Suprapubic skin (tissue), 4 donors: ENCODE data around the gene LIMS2. TPM values are rescaled to one million over a fixed set of nuclear protein-coding genes. Genes with fewer than 3 reads are reported as not detected.

ENCODE experiments used
- DNase-seq, 2 donors: peaks; one replicate each; pipeline ENCODE4 v3.0.0-alpha.2; 2019; ENCODE audit warnings: low spot score in 2 of 2
- H3K27ac ChIP-seq: fragments of 200-600 bp; sonication (generic); one replicate; pipeline ENCODE4 v1.5.1; 2019
- H3K27me3 ChIP-seq: fragments of 200-600 bp; sonication (generic); one replicate; pipeline ENCODE4 v1.5.1; 2019
- H3K36me3 ChIP-seq: fragments of 200-600 bp; sonication (generic); one replicate; pipeline ENCODE4 v1.5.1; 2019
- H3K4me1 ChIP-seq: fragments of 200-600 bp; sonication (generic); one replicate; pipeline ENCODE4 v1.5.1; 2019
- H3K4me3 ChIP-seq: fragments of 200-600 bp; sonication (generic); one replicate; pipeline ENCODE4 v1.5.1; 2019; ENCODE audit warnings: mild to moderate bottlenecking
- H3K9me3 ChIP-seq: fragments of 200-600 bp; sonication (generic); one replicate; pipeline ENCODE4 v1.5.1; 2019
- EP300 ChIP-seq: sonication (generic); formaldehyde crosslinking; IDR thresholded peaks from one replicate; pipeline ENCODE4 v1.6.1; 2017; ENCODE audit warnings: antibody characterized with exemption
- POLR2A ChIP-seq, 2 donors: fragments of 450-650 bp; IDR thresholded peaks; one replicate each; pipeline ENCODE4 v1.6.1; 2017; ENCODE audit warnings: antibody characterized with exemption in 2 of 2, mild to moderate bottlenecking in 2 of 2, moderate library complexity in 2 of 2
- POLR2AphosphoS5 ChIP-seq, 3 donors: sonication (generic); formaldehyde crosslinking; IDR thresholded peaks; one replicate each; pipeline ENCODE4 v1.6.1; 2017; ENCODE audit warnings: antibody characterized with exemption in 3 of 3
- WGBS: methylation state at CpG from one replicate; pipeline ENCODE4 v1.1.5; 2018; 5-methylcytosine and 5-hydroxymethylcytosine counted together
- total RNA-seq, 4 donors: library from RNA; depleted of rRNA; stranded (reverse); fragments of >200 nt; gene quantifications; one replicate each; pipeline ENCODE4 v1.1.0, GENCODE V29; 2016
- TF ChIP-seq, protein P1 (sequence below), 2 donors: fragments of 200-600 bp in 1 of 2; fragments of 450-650 bp in 1 of 2; sonication (generic) in 1 of 2; IDR thresholded peaks; one replicate each; pipeline ENCODE4 v1.5.1; 2016 to 2019; ENCODE audit warnings: antibody characterized with exemption in 2 of 2, mild to moderate bottlenecking in 1 of 2, moderate library complexity in 1 of 2

Gene LIMS2
- total RNA-seq, 4 donors from 2014 or later = 9.2 to 40.0 (median 15.4) TPM

DNA sequence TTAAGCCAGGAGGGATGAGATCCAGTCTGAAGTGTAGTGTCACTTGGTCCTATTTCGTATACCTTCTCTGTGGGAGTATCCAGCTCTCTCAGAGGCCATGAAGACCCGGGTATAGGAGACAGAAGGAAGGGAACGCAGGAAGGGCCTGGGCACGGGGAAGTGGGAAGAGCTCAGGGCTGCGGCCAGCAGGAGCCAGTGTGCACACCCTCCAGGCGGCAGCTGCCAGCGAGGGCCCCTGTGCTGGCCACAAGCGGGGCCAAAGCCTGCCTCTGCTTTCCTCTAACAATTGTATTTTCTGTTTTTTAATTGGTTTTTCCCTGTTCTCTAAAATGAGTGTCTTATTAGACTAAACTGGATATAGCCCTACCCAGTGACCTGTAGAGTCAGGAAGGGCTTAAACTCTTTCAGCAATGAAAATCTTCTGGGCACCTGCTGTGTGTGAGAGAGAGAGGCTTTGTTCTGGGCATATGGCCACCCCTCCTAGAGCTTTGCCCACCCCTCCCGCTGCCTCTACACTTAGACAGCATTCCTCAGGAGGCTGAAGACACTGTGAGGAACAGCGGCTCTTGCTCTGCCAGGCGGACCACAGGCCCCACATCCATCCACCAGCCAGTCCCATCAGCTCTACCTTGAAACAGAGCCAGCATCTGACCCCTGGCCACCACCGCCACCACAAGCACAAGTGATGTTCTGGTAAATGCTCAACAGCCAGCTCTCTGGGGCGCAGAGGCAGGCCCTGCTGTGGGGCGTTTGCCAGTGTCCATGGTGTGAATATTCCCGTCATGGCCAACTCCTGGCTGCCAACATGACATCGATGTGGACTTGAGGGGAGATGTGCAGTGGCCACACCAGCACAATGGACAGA is 19.9 kb downstream of the LIMS2 start:
- WGBS = 80% methylated on average over 16 of the region's 16 CpGs
- Histone ChIP-seq H3K4me3 (no peak overlapping the region), H3K27me3 (no peaks in the 10 kb centered on the region), H3K4me1 (peaks cover 17% of the 10 kb centered on the region), H3K36me3 (peaks cover 10% of the 10 kb centered on the region), H3K27ac (no peak overlapping the region), H3K9me3 (no peaks in the 10 kb centered on the region)
- TF ChIP-seq POLR2AphosphoS5 (IDR thresholded peaks at IDR 0.05) (no peak), EP300 (no peak), POLR2A (IDR thresholded peaks at IDR 0.05) (no peak)
- TF ChIP-seq, protein P1, sequence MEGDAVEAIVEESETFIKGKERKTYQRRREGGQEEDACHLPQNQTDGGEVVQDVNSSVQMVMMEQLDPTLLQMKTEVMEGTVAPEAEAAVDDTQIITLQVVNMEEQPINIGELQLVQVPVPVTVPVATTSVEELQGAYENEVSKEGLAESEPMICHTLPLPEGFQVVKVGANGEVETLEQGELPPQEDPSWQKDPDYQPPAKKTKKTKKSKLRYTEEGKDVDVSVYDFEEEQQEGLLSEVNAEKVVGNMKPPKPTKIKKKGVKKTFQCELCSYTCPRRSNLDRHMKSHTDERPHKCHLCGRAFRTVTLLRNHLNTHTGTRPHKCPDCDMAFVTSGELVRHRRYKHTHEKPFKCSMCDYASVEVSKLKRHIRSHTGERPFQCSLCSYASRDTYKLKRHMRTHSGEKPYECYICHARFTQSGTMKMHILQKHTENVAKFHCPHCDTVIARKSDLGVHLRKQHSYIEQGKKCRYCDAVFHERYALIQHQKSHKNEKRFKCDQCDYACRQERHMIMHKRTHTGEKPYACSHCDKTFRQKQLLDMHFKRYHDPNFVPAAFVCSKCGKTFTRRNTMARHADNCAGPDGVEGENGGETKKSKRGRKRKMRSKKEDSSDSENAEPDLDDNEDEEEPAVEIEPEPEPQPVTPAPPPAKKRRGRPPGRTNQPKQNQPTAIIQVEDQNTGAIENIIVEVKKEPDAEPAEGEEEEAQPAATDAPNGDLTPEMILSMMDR (IDR thresholded peaks at IDR 0.05) = no peak
- DNase-seq = no peak

DNA sequence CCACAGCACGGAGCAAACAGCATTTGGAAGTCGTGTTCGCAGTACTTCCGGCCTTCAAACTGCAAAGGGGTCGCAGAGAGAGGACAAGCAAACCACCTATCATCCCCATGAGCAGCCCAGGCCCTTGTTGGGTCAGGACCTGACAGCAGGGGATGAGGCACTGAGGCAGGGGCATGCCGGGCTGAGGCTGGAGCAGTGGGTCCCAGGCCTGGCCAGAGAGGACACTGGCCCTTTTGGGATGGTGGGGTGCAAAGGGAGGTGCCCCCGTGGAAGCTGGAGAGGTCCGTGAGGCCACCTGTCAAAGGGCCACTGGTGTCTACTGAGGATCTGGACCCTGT is 20.5 kb downstream of the LIMS2 start:
- Histone ChIP-seq H3K27ac (no peak overlapping the region), H3K4me3 (no peak overlapping the region), H3K27me3 (no peaks in the 10 kb centered on the region), H3K36me3 (peaks cover 10% of the 10 kb centered on the region), H3K4me1 (peaks cover 22% of the 10 kb centered on the region), H3K9me3 (no peaks in the 10 kb centered on the region)
- DNase-seq = no peak
- WGBS = 94% methylated on average over 5 of the region's 8 CpGs
- TF ChIP-seq, protein P1 (IDR thresholded peaks at IDR 0.05) = no peak
- TF ChIP-seq EP300 = no peak
- TF ChIP-seq POLR2A (IDR thresholded peaks at IDR 0.05) = no peak
- no peak for TF ChIP-seq POLR2AphosphoS5 (IDR thresholded peaks at IDR 0.05)

DNA sequence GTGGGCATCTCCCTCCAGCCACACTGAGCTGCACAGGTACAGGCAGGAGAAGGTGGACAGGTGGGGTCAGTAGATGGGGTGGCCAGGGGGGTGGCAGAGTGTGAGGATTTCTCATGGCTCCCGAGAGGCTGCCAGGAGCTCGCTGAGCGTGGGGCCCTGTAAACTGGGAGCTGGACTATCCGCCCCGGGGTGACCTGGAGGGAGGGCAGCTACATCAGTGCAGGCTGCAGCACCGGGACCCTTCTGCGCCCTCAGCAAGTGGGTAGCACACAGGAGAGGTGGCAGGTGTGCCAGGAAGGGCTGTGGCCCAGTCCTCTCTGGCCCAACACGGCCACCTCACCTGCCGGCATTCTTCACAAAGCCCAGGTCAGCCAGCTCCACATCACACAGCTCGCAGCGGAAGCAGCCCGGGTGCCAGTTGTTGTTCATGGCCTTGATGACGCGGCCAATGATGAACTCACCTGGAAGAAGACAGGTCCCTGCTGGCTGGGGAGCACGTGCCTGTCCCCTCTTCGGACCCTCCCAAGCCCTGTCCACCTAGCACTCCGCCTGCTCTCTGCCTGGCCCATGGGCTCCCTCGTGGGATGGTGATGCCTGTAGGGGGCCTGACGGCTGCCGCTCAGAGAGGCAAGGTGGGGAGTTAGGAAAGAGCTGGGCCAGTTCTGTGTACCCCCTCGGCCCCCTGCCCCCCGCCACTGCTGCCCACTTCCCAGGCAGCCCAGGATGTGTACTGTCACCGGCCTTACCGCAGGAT is 21.1 kb downstream of the LIMS2 start:
- H3K4me1 ChIP-seq = peaks cover 22% of the 10 kb centered on the region
- H3K9me3 ChIP-seq = no peaks in the 10 kb centered on the region
- H3K27ac ChIP-seq = no peak overlapping the region
- no peaks in the 10 kb centered on the region for H3K27me3 ChIP-seq
- peaks cover 10% of the 10 kb centered on the region for H3K36me3 ChIP-seq
- no peak for DNase-seq
- WGBS = 89% methylated on average over 20 of the region's 24 CpGs
- H3K4me3 ChIP-seq = no peak overlapping the region
- TF ChIP-seq, protein P1 (IDR thresholded peaks at IDR 0.05) = no peak
- no peak for TF ChIP-seq EP300
- TF ChIP-seq POLR2AphosphoS5 (IDR thresholded peaks at IDR 0.05) = no peak
- no peak for TF ChIP-seq POLR2A (IDR thresholded peaks at IDR 0.05)

DNA sequence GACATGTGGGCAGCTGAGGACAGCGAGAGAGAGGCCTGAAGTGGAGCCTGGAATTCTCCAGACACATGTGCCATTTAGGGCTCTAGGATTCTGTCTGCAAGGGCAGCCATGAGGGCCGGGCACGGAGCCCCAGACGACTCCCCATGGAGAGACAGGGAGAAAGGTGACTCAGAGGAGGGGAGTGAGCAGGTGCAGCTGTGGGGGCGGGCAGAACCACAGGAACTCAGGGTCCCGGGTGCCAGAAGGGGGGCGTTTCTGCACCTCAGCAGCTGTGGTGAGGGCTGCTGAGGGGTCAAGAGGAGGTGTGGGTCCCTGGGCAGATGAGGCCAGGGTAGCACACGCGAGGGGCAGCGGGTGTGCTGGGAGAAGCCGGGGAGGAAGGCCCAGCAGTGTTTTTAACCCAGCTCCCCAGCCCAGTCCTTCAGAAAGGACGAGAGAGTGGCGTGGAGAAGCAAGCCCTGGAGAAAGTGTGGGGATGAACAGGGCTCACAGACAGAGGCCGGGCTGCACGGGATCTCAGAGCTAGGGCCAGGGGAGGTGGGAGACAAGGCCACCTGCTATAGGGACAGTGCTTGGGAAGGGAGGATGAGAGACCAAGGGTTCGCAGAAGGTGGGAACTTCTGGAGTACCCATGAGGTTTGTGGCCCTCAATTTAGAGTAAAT is 21.8 kb downstream of the LIMS2 start:
- no peak overlapping the region for H3K27ac ChIP-seq
- no peaks in the 10 kb centered on the region for H3K9me3 ChIP-seq
- H3K4me1 ChIP-seq = peaks cover 23% of the 10 kb centered on the region
- TF ChIP-seq, protein P1 (IDR thresholded peaks at IDR 0.05) = no peak
- no peak for TF ChIP-seq POLR2A (IDR thresholded peaks at IDR 0.05)
- TF ChIP-seq EP300 = no peak
- TF ChIP-seq POLR2AphosphoS5 (IDR thresholded peaks at IDR 0.05) = no peak
- no peak for DNase-seq
- H3K27me3 ChIP-seq = no peaks in the 10 kb centered on the region
- H3K4me3 ChIP-seq = no peak overlapping the region
- H3K36me3 ChIP-seq = peaks cover 10% of the 10 kb centered on the region
- WGBS = 80% methylated on average over 16 of the region's 16 CpGs
